ENCODE results near the gene PDF. TPM values are rescaled to one million over a fixed set of nuclear protein-coding genes. Genes with fewer than 3 reads are reported as not detected.
"Not testable (repeated sequence)": the region's sequence is repeated elsewhere in the genome, so short reads cannot be mapped to it uniquely, and the experiment has no call there.

PDF gene
- total RNA-seq, 1 experiment from 2014 or later, result 42.1 TPM

DNA sequence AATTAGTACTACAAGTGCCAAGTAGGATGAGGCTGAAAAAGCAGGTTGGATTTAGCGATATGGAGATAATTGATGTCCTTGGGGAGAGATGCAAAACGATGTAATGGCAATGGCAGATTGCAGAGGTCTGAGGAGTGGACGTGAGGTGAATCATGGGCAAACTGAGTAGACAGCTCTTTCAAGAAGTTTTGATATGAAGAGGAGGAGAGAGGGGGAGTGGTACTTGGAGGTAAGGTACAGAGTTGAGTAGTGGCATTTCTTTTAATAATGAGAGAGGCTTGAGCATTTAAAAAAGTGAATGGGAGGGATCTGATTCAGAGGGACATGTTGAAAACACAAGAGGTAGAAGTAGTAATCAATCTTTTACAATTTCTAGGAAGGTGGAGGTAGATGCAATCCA, 37.0 kb downstream of the PDF start:
- no peak overlapping the region for H3K4me3 Mint-ChIP-seq (ENCODE audit: unreplicated experiment)
- intact Hi-C loops (cut with micrococcal nuclease; ENCODE audit: unreplicated experiment), result no loop called here
- BruUV-seq (replicated peaks), result no TSS peak
- no peak for DNase-seq
- H3K9me3 Mint-ChIP-seq (ENCODE audit: unreplicated experiment), result no peaks in the 10 kb centered on the region
- Histone ChIP-seq H3K27me3 (replicated peaks; ENCODE audit: control insufficient read depth, insufficient read depth, low read length) (no peaks in the 10 kb centered on the region), H3K9me3 (no peaks in the 10 kb centered on the region), H3K4me1 (no peaks in the 10 kb centered on the region), H3K4me3 (ENCODE audit: low read depth, low read length) (no peak overlapping the region), H3K36me3 (ENCODE audit: control insufficient read depth, insufficient read depth, low read length) (no peaks in the 10 kb centered on the region)
- peaks cover 7% of the 10 kb centered on the region for H3K4me1 Mint-ChIP-seq (ENCODE audit: low read depth, unreplicated experiment)
- no peak for TF ChIP-seq CTCF (IDR thresholded peaks at IDR 0.05; ENCODE audit: insufficient read depth in 1 of 2, low read depth in 1 of 2, low read length in 1 of 2, severe bottlenecking in 1 of 2, unreplicated experiment in 1 of 2)
- ChIA-PET CTCF (no interaction called here), POLR2A (no interaction called here)
- no peaks in the 10 kb centered on the region for H3K27me3 Mint-ChIP-seq (ENCODE audit: insufficient read depth, unreplicated experiment)
- H3K36me3 Mint-ChIP-seq (ENCODE audit: insufficient read depth, unreplicated experiment), result peaks cover 50% of the 10 kb centered on the region
- H3K27ac Mint-ChIP-seq (ENCODE audit: unreplicated experiment), result peak overlapping the region; percentile 10

DNA sequence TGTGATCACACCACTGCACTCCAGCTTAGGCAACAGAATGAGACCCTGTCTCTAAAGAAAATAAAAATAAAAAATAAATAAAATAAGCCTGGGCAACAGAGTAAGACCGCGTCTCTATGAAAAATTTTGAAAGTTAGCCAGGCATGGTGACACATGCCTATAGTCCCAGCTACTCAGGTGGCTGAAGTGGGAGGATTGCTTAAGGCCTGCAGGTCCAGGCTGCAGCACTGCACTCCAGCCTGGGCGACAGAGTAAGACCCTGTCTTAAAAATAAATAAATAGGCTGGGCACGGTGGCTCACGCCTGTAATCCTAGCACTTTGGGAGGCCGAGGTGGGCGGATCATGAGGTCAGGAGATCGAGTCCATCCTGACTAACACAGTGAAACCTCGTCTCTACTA, 38.7 kb downstream of the PDF start:
- H3K27ac Mint-ChIP-seq (ENCODE audit: unreplicated experiment); H3K4me3 Mint-ChIP-seq (ENCODE audit: unreplicated experiment); H3K9me3 Mint-ChIP-seq (ENCODE audit: unreplicated experiment); H3K4me3 ChIP-seq (ENCODE audit: low read depth, low read length); H3K27me3 ChIP-seq (replicated peaks; ENCODE audit: control insufficient read depth, insufficient read depth, low read length); H3K36me3 ChIP-seq (ENCODE audit: control insufficient read depth, insufficient read depth, low read length); H3K9me3 ChIP-seq; intact Hi-C loops (cut with micrococcal nuclease; ENCODE audit: unreplicated experiment); DNase-seq; H3K4me1 Mint-ChIP-seq (ENCODE audit: low read depth, unreplicated experiment); CTCF ChIA-PET; POLR2A ChIA-PET; H3K4me1 ChIP-seq; BruUV-seq (replicated peaks); H3K27me3 Mint-ChIP-seq (ENCODE audit: insufficient read depth, unreplicated experiment): not testable (repeated sequence)
- peaks cover 55% of the 10 kb centered on the region for H3K36me3 Mint-ChIP-seq (ENCODE audit: insufficient read depth, unreplicated experiment)

- CTCF ChIA-PET, result interaction anchor here (1.6 to 1.7 kb wide), 2 partner anchors 137 to 385 kb away, joined by 5 to 6 read pairs; no protein-coding TSS in a partner anchor
- intact Hi-C loops (cut with micrococcal nuclease; ENCODE audit: unreplicated experiment), result loop anchor here (1.0 to 10.0 kb wide), 2 partner anchors 102 to 137 kb away; partner anchors contain the start of gene SNTB2
Measured at GRCh38 chr16:69286941-69287713, 43.3 kb downstream of the PDF start.

More at GRCh38 chr16:69286941-69287713, 43.3 kb downstream of the PDF start:
- Mint-ChIP-seq H3K4me3 (ENCODE audit: unreplicated experiment) (no peak overlapping the region), H3K4me1 (ENCODE audit: low read depth, unreplicated experiment) (peaks cover 6% of the 10 kb centered on the region), H3K36me3 (ENCODE audit: insufficient read depth, unreplicated experiment) (peaks cover 32% of the 10 kb centered on the region), H3K27ac (ENCODE audit: unreplicated experiment) (no peak overlapping the region), H3K9me3 (ENCODE audit: unreplicated experiment) (no peaks in the 10 kb centered on the region), H3K27me3 (ENCODE audit: insufficient read depth, unreplicated experiment) (no peaks in the 10 kb centered on the region)
- H3K36me3 ChIP-seq (ENCODE audit: control insufficient read depth, insufficient read depth, low read length), result no peaks in the 10 kb centered on the region; the same call in 1 of the 2 replicates
- POLR2A ChIA-PET, result no interaction called here
- peaks cover 29% of the 10 kb centered on the region for H3K4me1 ChIP-seq
- BruUV-seq (replicated peaks), result no TSS peak
- no peaks in the 10 kb centered on the region for H3K9me3 ChIP-seq
- no peaks in the 10 kb centered on the region for H3K27me3 ChIP-seq (replicated peaks; ENCODE audit: control insufficient read depth, insufficient read depth, low read length)
- peak; percentile 68 to 73 for TF ChIP-seq CTCF (IDR thresholded peaks at IDR 0.05; ENCODE audit: insufficient read depth in 1 of 2, low read depth in 1 of 2, low read length in 1 of 2, severe bottlenecking in 1 of 2, unreplicated experiment in 1 of 2)
- peak in 1 of 2 experiments; percentile 70 for DNase-seq
- no peak overlapping the region for H3K4me3 ChIP-seq (ENCODE audit: low read depth, low read length)

Data from Caco-2 (cell line).